Activated naive CD4-positive, alpha-beta T cell treated with anti-CD3 and anti-CD28 coated beads for 36 hours (primary cell): Measurements from ENCODE around the gene HSPA12B. TPM values are rescaled to one million over a fixed set of nuclear protein-coding genes. Genes with fewer than 3 reads are reported as not detected.

Experiments
- CTCF ChIA-PET: fragments of 350-600 bp; sonication (Branson Sonifier 250); formaldehyde crosslinking; loops from one replicate; lab custom pipeline; 2021; ENCODE audit warnings: antibody characterized with exemption; lab: Charles Lee
- DNase-seq: peaks from one replicate; pipeline ENCODE4 v3.0.0-alpha.2; 2020
- H3K27ac Mint-ChIP-seq: one replicate; pipeline ENCODE4 v1.8.0; 2021; ENCODE audit warnings: mild to moderate bottlenecking, mixed read lengths
- H3K27me3 Mint-ChIP-seq: one replicate; pipeline ENCODE4 v1.8.0; 2021; ENCODE audit warnings: low read depth, mixed read lengths
- H3K36me3 Mint-ChIP-seq: one replicate; pipeline ENCODE4 v1.8.0; 2021; ENCODE audit warnings: low read depth, mixed read lengths
- H3K4me1 Mint-ChIP-seq: one replicate; pipeline ENCODE4 v1.8.0; 2021; ENCODE audit warnings: low read depth, mixed read lengths
- H3K4me3 Mint-ChIP-seq: one replicate; pipeline ENCODE4 v1.8.0; 2021; ENCODE audit warnings: mild to moderate bottlenecking, moderate library complexity, mixed read lengths
- H3K9me3 Mint-ChIP-seq: one replicate; pipeline ENCODE4 v1.8.0; 2021; ENCODE audit warnings: mixed read lengths
- intact Hi-C: fragments of 100-400 bp; cut with micrococcal nuclease; formaldehyde crosslinking; loops from one replicate; pipeline ENCODE4 v1.15.1; 2023
- total RNA-seq, 2 experiments: library from RNA; stranded (reverse); gene quantifications; one replicate each; pipeline ENCODE4 v1.2.3, GENCODE V29; 2021

Gene HSPA12B
- total RNA-seq, 2 experiments from 2014 or later = not detected

GRCh38 chr20:3800256-3800877, 67.9 kb downstream of the HSPA12B start:
- DNase-seq = no peak
- CTCF ChIA-PET = interaction anchor here (0.6 to 1.3 kb wide), 6 partner anchors 8 to 50 kb away, joined by 3 to 5 read pairs (median 3); no protein-coding TSS in a partner anchor
- no peaks in the 10 kb centered on the region for H3K27me3 Mint-ChIP-seq
- H3K9me3 Mint-ChIP-seq = no peaks in the 10 kb centered on the region
- H3K36me3 Mint-ChIP-seq = peaks cover 60% of the 10 kb centered on the region
- peak overlapping the region; percentile 69 for H3K27ac Mint-ChIP-seq
- H3K4me1 Mint-ChIP-seq = peaks cover 54% of the 10 kb centered on the region
- no peak overlapping the region for H3K4me3 Mint-ChIP-seq
- intact Hi-C loops = no loop called here

GRCh38 chr20:3800878-3801260, 68.4 kb downstream of the HSPA12B start:
- Mint-ChIP-seq H3K9me3 (no peaks in the 10 kb centered on the region), H3K4me3 (no peak overlapping the region)

GRCh38 chr20:3801299-3801698, 68.8 kb downstream of the HSPA12B start:
- Mint-ChIP-seq H3K36me3 (peaks cover 66% of the 10 kb centered on the region), H3K27me3 (no peaks in the 10 kb centered on the region), H3K27ac (peak overlapping the region; percentile 37), H3K4me1 (peaks cover 54% of the 10 kb centered on the region), H3K4me3 (no peak overlapping the region), H3K9me3 (no peaks in the 10 kb centered on the region)
- no peak for DNase-seq
- CTCF ChIA-PET = interaction anchor here (0.6 to 1.1 kb wide), 4 partner anchors 9 to 51 kb away, joined by 3 to 5 read pairs (median 3); no protein-coding TSS in a partner anchor
- intact Hi-C loops = no loop called here

More at GRCh38 chr20:3800878-3801260, 68.4 kb downstream of the HSPA12B start:
- Mint-ChIP-seq H3K4me1 (peaks cover 54% of the 10 kb centered on the region), H3K36me3 (peaks cover 63% of the 10 kb centered on the region), H3K27ac (peak overlapping the region; percentile 37), H3K27me3 (no peaks in the 10 kb centered on the region)
- DNase-seq = no peak
- intact Hi-C loops = no loop called here
- CTCF ChIA-PET = interaction anchor here (0.6 to 1.1 kb wide), 4 partner anchors 10 to 50 kb away, joined by 3 to 5 read pairs (median 3); no protein-coding TSS in a partner anchor

- H3K4me1 Mint-ChIP-seq = peaks cover 56% of the 10 kb centered on the region
- H3K27me3 Mint-ChIP-seq = no peaks in the 10 kb centered on the region
- H3K27ac Mint-ChIP-seq = no peak overlapping the region
- no peak for DNase-seq
- intact Hi-C loops = no loop called here
- no peaks in the 10 kb centered on the region for H3K9me3 Mint-ChIP-seq
- peaks cover 68% of the 10 kb centered on the region for H3K36me3 Mint-ChIP-seq
- CTCF ChIA-PET = no interaction called here
- no peak overlapping the region for H3K4me3 Mint-ChIP-seq
Observed at GRCh38 chr20:3801846-3802245, 69.4 kb downstream of the HSPA12B start.

Other genes starting within 250 kb of the HSPA12B start
- not detected for gene GFRA4, start 69.3 kb upstream of the HSPA12B start, total RNA-seq
- not detected for gene ADAM33, start 50.7 kb upstream of the HSPA12B start, total RNA-seq
- gene SIGLEC1, start 20.1 kb upstream of the HSPA12B start, total RNA-seq = under 1 TPM in 1 of 2 experiments, not detected in 1; 0.02 TPM
- 10 to 100 TPM; 47.9 to 50.4 TPM for gene ADISSP, start 35.1 kb downstream of the HSPA12B start, total RNA-seq
- not detected for gene SPEF1, start 48.8 kb downstream of the HSPA12B start, total RNA-seq
- 10 to 100 TPM; 29.1 to 30.3 TPM for gene CENPB, start 54.1 kb downstream of the HSPA12B start, total RNA-seq
- 10 to 100 TPM; 94.8 to 97.7 TPM for gene CDC25B, start 63.6 kb downstream of the HSPA12B start, total RNA-seq
- gene AP5S1, start 87.9 kb downstream of the HSPA12B start, total RNA-seq = 1 to 10 TPM; 8.0 to 8.2 TPM
- 10 to 100 TPM; 14.8 to 16.0 TPM for gene MAVS, start 114.1 kb downstream of the HSPA12B start, total RNA-seq
- 10 to 100 TPM; 39.8 to 44.7 TPM for gene PANK2, start 156.7 kb downstream of the HSPA12B start, total RNA-seq